Subcutaneous adipose tissue (tissue), 4 donors: ENCODE results near the gene RNF126. TPM values are rescaled to one million over a fixed set of nuclear protein-coding genes. Genes with fewer than 3 reads are reported as not detected.

Source experiments
- CTCF ChIP-seq: fragments of 450-650 bp; IDR thresholded peaks from one replicate; pipeline ENCODE4 v1.5.1; 2016; ENCODE audit warnings: low read depth, mild to moderate bottlenecking, control low read depth, antibody characterized with exemption, moderate library complexity
- total RNA-seq, 4 donors: library from RNA; depleted of rRNA; stranded (reverse); fragments of >200 nt; gene quantifications; one replicate each; pipeline ENCODE4 v1.1.0, GENCODE V29; 2016

Gene RNF126
- total RNA-seq, 4 donors from 2014 or later = 23.3 to 85.9 (median 31.1) TPM

GRCh38 chr19:601790-602189 is 61.2 kb downstream of the RNF126 start:
- no peak for TF ChIP-seq CTCF

- TF ChIP-seq CTCF = no peak
Observed at GRCh38 chr19:601310-601709, 61.7 kb downstream of the RNF126 start.

Other genes with a start within 250 kb of the RNF126 start
- 10 to 100 TPM in 1 of 4 donors, 1 to 10 TPM in 3; 7.3 to 20.2 (median 8.9) TPM for gene SHC2, start 202.2 kb downstream of the RNF126 start, total RNA-seq
- gene MADCAM1, start 166.7 kb downstream of the RNF126 start, total RNA-seq = under 1 TPM in 2 of 4 donors, not detected in 2; 0.38 to 0.68 TPM
- 10 to 100 TPM in 3 of 4 donors, 1 to 10 TPM in 1; 9.1 to 54.1 (median 41.5) TPM for gene TPGS1, start 155.7 kb downstream of the RNF126 start, total RNA-seq
- gene CDC34, start 131.5 kb downstream of the RNF126 start, total RNA-seq = 10 to 100 TPM; 25.8 to 81.2 (median 42.4) TPM
- under 1 TPM in 1 of 4 donors, not detected in 3; 0.88 TPM for gene GZMM, start 119.2 kb downstream of the RNF126 start, total RNA-seq
- 100 to 1,000 TPM; 313 to 793 (median 445) TPM for gene BSG, start 90.6 kb downstream of the RNF126 start, total RNA-seq
- not detected for gene HCN2, start 73.3 kb downstream of the RNF126 start, total RNA-seq
- 10 to 100 TPM; 11.9 to 41.4 (median 14.7) TPM for gene POLRMT, start 29.7 kb downstream of the RNF126 start, total RNA-seq
- gene FGF22, start 23.3 kb downstream of the RNF126 start, total RNA-seq = 1 to 10 TPM in 2 of 4 donors, not detected in 2; 1.3 to 2.2 TPM
- 100 to 1,000 TPM in 2 of 4 donors, 10 to 100 TPM in 2; 54.5 to 124 (median 91.4) TPM for gene FSTL3, start 13.2 kb upstream of the RNF126 start, total RNA-seq
- not detected for gene PRSS57, start 32.2 kb upstream of the RNF126 start, total RNA-seq
- gene PALM, start 45.7 kb upstream of the RNF126 start, total RNA-seq = 100 to 1,000 TPM in 1 of 4 donors, 10 to 100 TPM in 3; 57.1 to 228 (median 77.4) TPM
- gene MISP, start 87.9 kb upstream of the RNF126 start, total RNA-seq = not detected
- gene PTBP1, start 134.2 kb upstream of the RNF126 start, total RNA-seq = 100 to 1,000 TPM in 1 of 4 donors, 10 to 100 TPM in 3; 77.5 to 108 (median 87.8) TPM
- gene PLPPR3, start 158.7 kb upstream of the RNF126 start, total RNA-seq = not detected
- gene AZU1, start 164.6 kb upstream of the RNF126 start, total RNA-seq = under 1 TPM in 1 of 4 donors, not detected in 3; 0.68 TPM
- gene PRTN3, start 177.8 kb upstream of the RNF126 start, total RNA-seq = not detected
- 1 to 10 TPM in 2 of 4 donors, not detected in 2; 2.4 to 2.8 TPM for gene ELANE, start 189.1 kb upstream of the RNF126 start, total RNA-seq
- 1,000 to 10,000 TPM; 1,847 to 6,869 (median 2,488) TPM for gene CFD, start 196.4 kb upstream of the RNF126 start, total RNA-seq
- 10 to 100 TPM; 18.4 to 38.4 (median 19.2) TPM for gene MED16, start 230.0 kb upstream of the RNF126 start, total RNA-seq
- gene RNU6-9, start 230.3 kb upstream of the RNF126 start, total RNA-seq = not detected